Mammary epithelial cell (primary cell): ENCODE results near the gene SLC25A21.

Experiments used
- CTCF ChIP-seq, 2 donors: IDR thresholded peaks in 1 of 2; conservative IDR thresholded peaks in 1 of 2; 2 replicates each; pipeline ENCODE4 v1.5.1; 2011 to 2012; ENCODE audit warnings: inconsistent platforms in 2 of 2, low read length in 2 of 2, mild to moderate bottlenecking in 2 of 2, control low read depth in 1 of 2, low read depth in 1 of 2; ENCODE audit not compliant: insufficient read depth in 1 of 2; ENCODE audit errors: extremely low read depth in 1 of 2
- EZH2 ChIP-seq: IDR thresholded peaks from 2 replicates; pipeline ENCODE4 v1.6.1; 2012; ENCODE audit warnings: low read length, inconsistent platforms, borderline replicate concordance

GRCh38 chr14:37081856-37082255 lies 90.5 kb downstream of the SLC25A21 start:
- TF ChIP-seq CTCF (conservative IDR thresholded peaks at IDR 0.05 in 1 of 2, IDR thresholded peaks at IDR 0.05 in 1 of 2; ENCODE audit: extremely low read depth in 1 of 2, insufficient read depth in 1 of 2, low read depth in 1 of 2, low read length in 2 of 2): no peak
- no peak for TF ChIP-seq EZH2
